Measurements from ENCODE around the gene HDHD2.

DNA sequence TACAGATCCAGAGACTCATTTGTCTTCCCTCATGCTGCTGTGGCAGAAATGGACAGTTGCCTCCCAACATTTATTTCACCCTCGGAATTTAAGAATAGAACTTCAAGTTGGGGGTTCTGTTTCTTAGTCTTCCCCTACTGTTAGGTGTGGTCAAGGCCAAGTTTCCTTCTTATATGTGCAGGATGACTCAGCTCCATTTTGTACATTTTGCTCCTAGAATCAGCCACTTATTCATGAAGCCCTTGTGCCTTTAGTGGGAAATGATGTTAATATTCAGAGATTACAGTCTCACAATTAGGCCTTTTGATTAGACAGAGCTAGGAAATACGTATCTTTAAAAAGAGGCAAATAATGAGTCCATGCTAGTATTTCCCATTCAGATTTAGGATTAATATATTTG, 68.7 kb downstream of the HDHD2 start:
- TF ChIP-seq POLR2AphosphoS5 (IDR thresholded peaks at IDR 0.05) = no peak
- TF ChIP-seq, protein P1, sequence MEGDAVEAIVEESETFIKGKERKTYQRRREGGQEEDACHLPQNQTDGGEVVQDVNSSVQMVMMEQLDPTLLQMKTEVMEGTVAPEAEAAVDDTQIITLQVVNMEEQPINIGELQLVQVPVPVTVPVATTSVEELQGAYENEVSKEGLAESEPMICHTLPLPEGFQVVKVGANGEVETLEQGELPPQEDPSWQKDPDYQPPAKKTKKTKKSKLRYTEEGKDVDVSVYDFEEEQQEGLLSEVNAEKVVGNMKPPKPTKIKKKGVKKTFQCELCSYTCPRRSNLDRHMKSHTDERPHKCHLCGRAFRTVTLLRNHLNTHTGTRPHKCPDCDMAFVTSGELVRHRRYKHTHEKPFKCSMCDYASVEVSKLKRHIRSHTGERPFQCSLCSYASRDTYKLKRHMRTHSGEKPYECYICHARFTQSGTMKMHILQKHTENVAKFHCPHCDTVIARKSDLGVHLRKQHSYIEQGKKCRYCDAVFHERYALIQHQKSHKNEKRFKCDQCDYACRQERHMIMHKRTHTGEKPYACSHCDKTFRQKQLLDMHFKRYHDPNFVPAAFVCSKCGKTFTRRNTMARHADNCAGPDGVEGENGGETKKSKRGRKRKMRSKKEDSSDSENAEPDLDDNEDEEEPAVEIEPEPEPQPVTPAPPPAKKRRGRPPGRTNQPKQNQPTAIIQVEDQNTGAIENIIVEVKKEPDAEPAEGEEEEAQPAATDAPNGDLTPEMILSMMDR (IDR thresholded peaks at IDR 0.05 in 8 of 11, conservative IDR thresholded peaks at IDR 0.05 in 3 of 11) = no peak

Measured in spleen (tissue), 7 donors.